Keratinocyte (primary cell): ENCODE measurements around the gene DGKI. TPM values are rescaled to one million over a fixed set of nuclear protein-coding genes. Genes with fewer than 3 reads are reported as not detected.

ENCODE experiments used
- DNase-seq: peaks from one replicate; pipeline ENCODE4 v3.0.0-alpha.2; 2011; ENCODE audit warnings: low read depth, missing footprints, low spot score
- FAIRE-seq: peaks from 2 replicates; lab custom pipeline; 2011; peaks lifted over from hg19 to GRCh38; lab: Jason Lieb, UNC
- H2AFZ ChIP-seq: 2 replicates; pipeline ENCODE4 v1.6.0; 2012; ENCODE audit warnings: low read length, control low read depth, inconsistent platforms; ENCODE audit not compliant: control insufficient read depth
- H3K27ac ChIP-seq: 2 replicates; pipeline ENCODE4 v1.5.1; 2011; ENCODE audit warnings: low read length; ENCODE audit not compliant: control insufficient read depth, insufficient read depth
- H3K27me3 ChIP-seq: 3 replicates; pipeline ENCODE4 v1.6.0; 2011; ENCODE audit warnings: low read length; ENCODE audit not compliant: control insufficient read depth, insufficient read depth; ENCODE audit errors: extremely low read depth
- H3K36me3 ChIP-seq, 2 experiments: 2 replicates in 1 of 2; 3 replicates in 1 of 2; pipeline ENCODE4 v1.5.1; 2011; ENCODE audit warnings: low read length in 2 of 2, mild to moderate bottlenecking in 1 of 2; ENCODE audit not compliant: control insufficient read depth in 2 of 2, insufficient read depth in 2 of 2; ENCODE audit errors: extremely low read depth in 1 of 2
- H3K4me1 ChIP-seq: 3 replicates; pipeline ENCODE4 v1.5.1; 2011; ENCODE audit warnings: low read length; ENCODE audit not compliant: control insufficient read depth, insufficient read depth; ENCODE audit errors: extremely low read depth
- H3K4me2 ChIP-seq: 3 replicates; pipeline ENCODE4 v1.6.0; 2011; ENCODE audit warnings: low read depth, low read length; ENCODE audit not compliant: control insufficient read depth, insufficient read depth; ENCODE audit errors: extremely low read depth
- H3K4me3 ChIP-seq, 3 experiments: fragments of 200-600 bp in 1 of 3; sonication (generic) in 1 of 3; 2 replicates in 2 of 3; 3 replicates in 1 of 3; pipeline ENCODE4 v1.5.1; 2011 to 2016; ENCODE audit warnings: low read length in 3 of 3, mild to moderate bottlenecking in 3 of 3, control low read depth in 2 of 3, inconsistent platforms in 1 of 3, low read depth in 1 of 3, mixed read lengths in 1 of 3, mixed run types in 1 of 3, moderate library complexity in 1 of 3; ENCODE audit not compliant: control insufficient read depth in 2 of 3, insufficient read depth in 2 of 3; ENCODE audit errors: extremely low read depth in 1 of 3
- H3K79me2 ChIP-seq: 2 replicates; pipeline ENCODE4 v1.6.0; 2012; ENCODE audit warnings: low read length; ENCODE audit not compliant: control insufficient read depth, insufficient read depth
- H3K9ac ChIP-seq: 3 replicates; pipeline ENCODE4 v1.6.0; 2011; ENCODE audit warnings: low read length; ENCODE audit not compliant: control insufficient read depth, insufficient read depth; ENCODE audit errors: extremely low read depth
- H3K9me1 ChIP-seq: 3 replicates; pipeline ENCODE4 v1.6.0; 2011; ENCODE audit warnings: low read length; ENCODE audit not compliant: control insufficient read depth, insufficient read depth; ENCODE audit errors: extremely low read depth
- H3K9me3 ChIP-seq: 2 replicates; pipeline ENCODE4 v1.5.1; 2012; ENCODE audit warnings: low read depth, low read length; ENCODE audit not compliant: control insufficient read depth
- H4K20me1 ChIP-seq: 3 replicates; pipeline ENCODE4 v1.6.0; 2011; ENCODE audit warnings: low read length; ENCODE audit not compliant: control insufficient read depth, insufficient read depth; ENCODE audit errors: extremely low read depth
- CTCF ChIP-seq, 3 experiments: IDR thresholded peaks in 1 of 3; conservative IDR thresholded peaks in 1 of 3; optimal IDR thresholded peaks in 1 of 3; 2 replicates in 2 of 3; 3 replicates in 1 of 3; pipeline versions ENCODE3 to v1.5.1; 2011; ENCODE audit warnings: low read length in 3 of 3, mild to moderate bottlenecking in 3 of 3, moderate library complexity in 2 of 3, control low read depth in 1 of 3, inconsistent platforms in 1 of 3; ENCODE audit not compliant: insufficient read depth in 2 of 3; ENCODE audit errors: extremely low read depth in 1 of 3
- EZH2 ChIP-seq: IDR thresholded peaks from one replicate; pipeline ENCODE4 v1.6.1; 2012; ENCODE audit warnings: inconsistent platforms, mild to moderate bottlenecking, low read length, moderate library complexity
- dilution Hi-C: fragments of 300-500 bp; cut with MboI; formaldehyde crosslinking; loops from one replicate; pipeline ENCODE4 v1.7.0; 2020; ENCODE audit warnings: low sequenced_read_pairs; ENCODE audit not compliant: extremely low pct_ligation_motif_present
- polyA plus RNA-seq, 5 experiments: library from polyadenylated mRNA; depleted of rRNA in 3 of 5; stranded (reverse) in 3 of 5; stranded (forward) in 1 of 5; unstranded in 1 of 5; fragments of >200 nt; gene quantifications; 1 replicate in 1 of 5; 2 replicates in 3 of 5; 3 replicates in 1 of 5; pipeline versions ENCODE4 v1.2.1 to v1.2.3, GENCODE V29; 2011 to 2012; ENCODE audit warnings: missing spikeins in 2 of 5, low read depth in 1 of 5, low replicate concordance in 1 of 5

The DGKI gene
- polyA plus RNA-seq, 1 donor (not counting 4 experiments of a cell fraction or from before 2014, with no cell fraction given): 0.14 TPM

- Histone ChIP-seq H3K4me3 (no peak overlapping the region), H3K4me2 (no peak overlapping the region), H2AFZ (no peak overlapping the region), H3K36me3 (no peaks in the 10 kb centered on the region), H3K4me1 (no peaks in the 10 kb centered on the region), H3K27ac (no peak overlapping the region), H3K9ac (no peak overlapping the region), H3K9me3 (peaks cover 3% of the 10 kb centered on the region), H4K20me1 (no peaks in the 10 kb centered on the region), H3K79me2 (no peaks in the 10 kb centered on the region), H3K9me1 (no peaks in the 10 kb centered on the region), H3K27me3 (no peaks in the 10 kb centered on the region)
- FAIRE-seq (no peak), DNase-seq (no peak)
- dilution Hi-C loops: no loop called here
- TF ChIP-seq EZH2 (no peak), CTCF (optimal IDR thresholded peaks at IDR 0.05 in 1 of 3, IDR thresholded peaks at IDR 0.05 in 1 of 3, conservative IDR thresholded peaks at IDR 0.05 in 1 of 3; ENCODE audit: extremely low read depth in 1 of 3, insufficient read depth in 2 of 3, low read length in 3 of 3) (no peak)
These were observed 383.9 kb downstream of the DGKI start for GRCh38 chr7:137462847-137463246.

DNA sequence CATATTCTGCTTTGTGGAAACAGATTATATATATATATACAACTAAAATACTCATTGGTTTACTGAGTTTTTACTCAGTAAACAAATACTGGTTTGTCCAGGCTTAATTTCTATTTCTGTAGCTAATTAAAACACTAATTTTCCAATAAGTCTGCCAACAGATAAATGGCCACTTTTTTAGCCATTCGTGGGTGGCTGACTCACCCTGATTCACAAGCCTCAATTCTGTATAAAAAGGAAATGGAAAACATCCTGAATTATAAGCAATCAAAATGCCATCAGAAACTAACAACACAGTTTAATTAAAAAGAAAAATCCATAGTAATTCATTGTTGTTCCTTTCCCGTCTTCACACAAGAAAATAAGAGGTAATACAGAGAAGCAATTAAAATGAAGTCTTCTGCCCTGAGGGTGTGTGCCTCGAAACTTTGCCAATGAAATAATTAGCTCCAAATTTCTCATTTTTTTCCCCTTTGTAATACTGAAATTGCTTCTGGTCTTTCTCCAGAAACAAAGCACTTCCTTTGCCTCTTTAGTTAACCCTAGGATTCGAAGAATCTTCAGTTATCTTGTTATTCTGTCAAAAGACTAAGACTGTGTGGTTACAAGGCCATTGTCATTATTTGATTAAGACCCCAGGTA lies 384.6 kb downstream of the DGKI start:
- dilution Hi-C loops: no loop called here
- H3K4me2 ChIP-seq: no peak overlapping the region

DNA sequence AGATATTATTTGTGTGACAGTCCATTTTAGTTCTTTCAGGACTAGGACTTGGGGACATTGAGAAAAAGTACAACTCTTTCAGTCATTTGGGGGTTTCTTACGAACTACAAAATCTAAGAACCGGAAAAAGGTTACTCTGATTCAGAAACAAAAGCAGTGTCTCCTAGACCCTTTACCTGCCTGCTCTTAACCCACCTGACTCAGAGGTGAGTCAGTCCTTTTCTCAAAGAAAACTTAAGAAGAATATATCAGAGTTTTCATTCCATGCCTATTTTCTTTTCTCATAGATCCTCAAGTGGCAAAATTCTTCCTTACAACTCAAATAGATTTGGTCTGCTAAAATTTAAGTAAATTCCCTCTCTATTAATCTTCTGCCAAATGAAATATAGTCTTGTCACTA lies 388.4 kb downstream of the DGKI start:
- H3K4me3 ChIP-seq: no peak overlapping the region
- H3K9me1 ChIP-seq: no peaks in the 10 kb centered on the region
- no peak for DNase-seq
- H2AFZ ChIP-seq: no peak overlapping the region
- H3K27ac ChIP-seq: no peak overlapping the region
- FAIRE-seq: peak; percentile 43
- H3K4me2 ChIP-seq: no peak overlapping the region
- dilution Hi-C loops: no loop called here
- peaks cover 2% of the 10 kb centered on the region for H3K9me3 ChIP-seq
- no peaks in the 10 kb centered on the region for H4K20me1 ChIP-seq
- no peak for TF ChIP-seq EZH2
- no peak for TF ChIP-seq CTCF (optimal IDR thresholded peaks at IDR 0.05 in 1 of 3, IDR thresholded peaks at IDR 0.05 in 1 of 3, conservative IDR thresholded peaks at IDR 0.05 in 1 of 3; ENCODE audit: extremely low read depth in 1 of 3, insufficient read depth in 2 of 3, low read length in 3 of 3)
- H3K27me3 ChIP-seq: no peaks in the 10 kb centered on the region
- no peaks in the 10 kb centered on the region for H3K79me2 ChIP-seq
- H3K36me3 ChIP-seq: no peaks in the 10 kb centered on the region
- H3K9ac ChIP-seq: no peak overlapping the region
- no peaks in the 10 kb centered on the region for H3K4me1 ChIP-seq

More for the DNA sequence above, 384.6 kb downstream of the DGKI start:
- Histone ChIP-seq H3K27ac (no peak overlapping the region), H3K27me3 (no peaks in the 10 kb centered on the region), H3K9me3 (peaks cover 3% of the 10 kb centered on the region), H3K79me2 (no peaks in the 10 kb centered on the region), H3K9me1 (no peaks in the 10 kb centered on the region), H3K4me1 (no peaks in the 10 kb centered on the region), H3K4me3 (no peak overlapping the region), H2AFZ (no peak overlapping the region), H3K36me3 (no peaks in the 10 kb centered on the region), H3K9ac (no peak overlapping the region), H4K20me1 (no peaks in the 10 kb centered on the region)
- DNase-seq: no peak
- no peak for TF ChIP-seq EZH2
- peak; percentile 20 for FAIRE-seq
